K562 (cell line): Measurements from ENCODE around the gene TMEM234.

Experiments
- RAD51 ChIP-seq: fragments of 450-650 bp; IDR thresholded peaks from 2 replicates; pipeline ENCODE4 v1.7.1; 2016; ENCODE audit warnings: low read depth, mild to moderate bottlenecking, borderline replicate concordance
- RNF2 ChIP-seq: sonication (generic); IDR thresholded peaks from 2 replicates; pipeline ENCODE4 v1.6.1; 2016
- TCF15 ChIP-seq: fragments of 250-450 bp; sonication (Bioruptor Pico); IDR thresholded peaks from 2 replicates; pipeline ENCODE4 v1.8.0; 2022; ENCODE audit warnings: moderate library complexity, mild to moderate bottlenecking, inconsistent platforms

GRCh38 chr1:32199043-32199716 is 23.0 kb downstream of the TMEM234 start:
- no peak for TF ChIP-seq RNF2
- TF ChIP-seq TCF15, result no peak
- TF ChIP-seq RAD51, result no peak
